ENCODE data around the gene GLIPR2. TPM values are rescaled to one million over a fixed set of nuclear protein-coding genes. Genes with fewer than 3 reads are reported as not detected.
A peak's percentile ranks its signal among the peaks of the same experiment; 100 is the strongest.
"Not testable (repeated sequence)": the region's sequence is repeated elsewhere in the genome, so short reads cannot be mapped to it uniquely, and the experiment has no call there.

Gene GLIPR2
- total RNA-seq, 1 donor from 2014 or later, result 1.5 TPM

GRCh38 chr9:36120705-36121104, 15.8 kb upstream of the GLIPR2 start:
- DNase-seq (ENCODE audit: low spot score), result no peak
- ATAC-seq, result no peak

GRCh38 chr9:36121971-36122370, 14.6 kb upstream of the GLIPR2 start:
- DNase-seq (ENCODE audit: low spot score) (no peak), ATAC-seq (no peak)

GRCh38 chr9:36123515-36123914, 13.0 kb upstream of the GLIPR2 start:
- DNase-seq (ENCODE audit: low spot score), result no peak
- no peak for ATAC-seq

- peak; percentile 59 for ATAC-seq
- no peak for DNase-seq (ENCODE audit: low spot score)
These were observed 11.3 kb upstream of the GLIPR2 start for GRCh38 chr9:36125062-36125855.

- no peak for DNase-seq (ENCODE audit: low spot score)
These were observed 10.4 kb upstream of the GLIPR2 start for GRCh38 chr9:36126016-36126730.

GRCh38 chr9:36127652-36128244, 8.8 kb upstream of the GLIPR2 start:
- DNase-seq (ENCODE audit: low spot score) (no peak), ATAC-seq (peak; percentile 30)

More at GRCh38 chr9:36126016-36126730, 10.4 kb upstream of the GLIPR2 start:
- no peak for ATAC-seq

GRCh38 chr9:36128349-36128748, 8.2 kb upstream of the GLIPR2 start:
- no peak for ATAC-seq
- DNase-seq (ENCODE audit: low spot score), result no peak

- DNase-seq (ENCODE audit: low spot score), result no peak
- ATAC-seq, result no peak
These were observed 7.4 kb upstream of the GLIPR2 start for GRCh38 chr9:36129139-36129538.

GRCh38 chr9:36131666-36132065, 4.9 kb upstream of the GLIPR2 start:
- ATAC-seq; DNase-seq (ENCODE audit: low spot score): not testable (repeated sequence)

GRCh38 chr9:36132086-36132485, 4.4 kb upstream of the GLIPR2 start:
- ATAC-seq, result no peak
- DNase-seq (ENCODE audit: low spot score), result no peak

- no peak for DNase-seq (ENCODE audit: low spot score)
- ATAC-seq, result no peak
These were observed 1.6 kb upstream of the GLIPR2 start for GRCh38 chr9:36134761-36135505.

GRCh38 chr9:36135741-36136271, 727 bp upstream of the GLIPR2 start:
- no peak for DNase-seq (ENCODE audit: low spot score)
- no peak for ATAC-seq

GRCh38 chr9:36136894-36137391, 410 bp downstream of the GLIPR2 start:
- DNase-seq (ENCODE audit: low spot score) (no peak), ATAC-seq (peak; percentile 11)

- ATAC-seq, result no peak
- no peak for DNase-seq (ENCODE audit: low spot score)
These were observed 965 bp downstream of the GLIPR2 start for GRCh38 chr9:36137392-36138004.

GRCh38 chr9:36138496-36138895, 2.0 kb downstream of the GLIPR2 start:
- no peak for DNase-seq (ENCODE audit: low spot score)
- ATAC-seq, result no peak

GRCh38 chr9:36138901-36139300, 2.4 kb downstream of the GLIPR2 start:
- DNase-seq (ENCODE audit: low spot score), result no peak

GRCh38 chr9:36140086-36141084, 3.9 kb downstream of the GLIPR2 start:
- ATAC-seq (no peak), DNase-seq (ENCODE audit: low spot score) (no peak)

More at GRCh38 chr9:36138901-36139300, 2.4 kb downstream of the GLIPR2 start:
- no peak for ATAC-seq

GRCh38 chr9:36141288-36141687, 4.8 kb downstream of the GLIPR2 start:
- ATAC-seq (no peak), DNase-seq (ENCODE audit: low spot score) (no peak)

- no peak for DNase-seq (ENCODE audit: low spot score)
- no peak for ATAC-seq
These were observed 5.2 kb downstream of the GLIPR2 start for GRCh38 chr9:36141761-36142160.

Data from left lobe of liver (tissue), 2 donors.